NK-92 treated with Interleukin-12 subunit alpha and Interleukin-12 subunit beta, amount 100 ng/mL, for 24 hours (cell line): ENCODE measurements around the gene BCAS4.
"Not testable (repeated sequence)": the region's sequence is repeated elsewhere in the genome, so short reads cannot be mapped to it uniquely, and the experiment has no call there.

Experiments
- DNase-seq: peaks from one replicate; lab custom pipeline; 2025; lab: John Stamatoyannopoulos, UW

Gene BCAS4

DNA sequence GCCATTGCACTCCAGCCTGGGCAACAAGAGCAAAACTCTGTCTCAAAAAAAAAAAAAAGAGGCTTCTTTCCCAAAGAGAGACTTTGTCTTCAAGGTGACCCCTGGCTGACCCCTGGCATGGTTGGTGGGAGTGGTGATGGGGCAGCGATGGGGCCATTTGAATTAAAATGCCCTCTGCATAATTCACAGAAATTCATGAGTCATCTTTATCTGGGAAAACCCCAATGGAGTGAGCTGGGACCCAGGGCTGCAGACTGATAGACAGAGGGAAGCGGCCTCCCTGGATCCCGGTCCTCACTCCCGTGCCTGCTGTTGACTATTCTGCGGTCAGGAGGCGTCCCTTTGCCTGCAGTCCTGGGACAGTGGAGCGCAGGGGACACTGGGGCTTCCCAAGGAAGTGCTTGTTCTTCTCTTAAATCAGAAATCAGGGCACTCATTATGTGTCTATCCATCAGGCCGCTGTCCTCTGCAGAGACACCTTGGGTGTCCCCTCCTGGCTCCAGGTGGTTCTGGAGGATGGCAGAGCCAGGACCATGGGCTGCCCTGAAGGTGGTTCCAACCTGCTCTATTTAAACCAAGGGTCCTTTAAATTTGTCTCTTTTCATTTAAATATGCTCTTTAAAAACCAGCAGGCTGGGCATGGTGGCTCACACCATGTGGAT is 23.3 kb upstream of the BCAS4 start:
- DNase-seq, result not testable (repeated sequence)

DNA sequence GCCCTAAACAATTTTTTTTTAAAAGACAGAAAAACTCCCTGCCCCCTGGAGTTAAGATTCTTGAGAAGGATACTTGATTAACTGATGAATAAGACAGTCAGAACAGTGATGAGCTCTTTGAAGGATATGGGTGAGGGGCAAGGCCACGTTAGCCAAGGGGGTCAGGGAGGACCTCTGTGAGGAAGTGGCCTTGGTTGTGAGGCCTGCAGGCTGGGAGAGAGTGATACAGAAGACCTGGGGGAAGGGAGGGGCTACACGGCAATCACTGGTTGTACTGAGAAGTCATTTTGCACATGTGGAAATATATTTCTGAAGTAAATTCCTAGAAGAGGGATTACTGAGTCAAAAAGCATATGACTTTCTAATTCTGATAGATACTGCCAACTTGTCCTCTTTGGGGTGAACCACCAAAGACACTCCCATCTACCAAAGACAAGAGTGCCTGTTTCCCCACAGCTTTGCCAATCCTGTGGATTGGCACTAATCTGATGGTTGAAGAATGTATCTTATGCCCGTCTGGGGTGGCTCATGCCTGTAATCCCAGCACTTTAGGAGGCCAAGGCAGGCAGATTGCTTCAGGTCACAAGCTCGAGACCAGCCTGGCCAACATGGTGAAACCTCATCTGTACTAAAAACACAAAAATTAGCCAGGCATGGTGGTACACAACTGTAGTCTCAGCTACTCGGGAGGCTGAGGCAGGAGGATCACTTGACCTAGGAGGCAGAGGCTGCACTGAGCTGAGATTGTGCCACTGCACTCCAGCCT is 22.3 kb upstream of the BCAS4 start:
- no peak for DNase-seq

DNA sequence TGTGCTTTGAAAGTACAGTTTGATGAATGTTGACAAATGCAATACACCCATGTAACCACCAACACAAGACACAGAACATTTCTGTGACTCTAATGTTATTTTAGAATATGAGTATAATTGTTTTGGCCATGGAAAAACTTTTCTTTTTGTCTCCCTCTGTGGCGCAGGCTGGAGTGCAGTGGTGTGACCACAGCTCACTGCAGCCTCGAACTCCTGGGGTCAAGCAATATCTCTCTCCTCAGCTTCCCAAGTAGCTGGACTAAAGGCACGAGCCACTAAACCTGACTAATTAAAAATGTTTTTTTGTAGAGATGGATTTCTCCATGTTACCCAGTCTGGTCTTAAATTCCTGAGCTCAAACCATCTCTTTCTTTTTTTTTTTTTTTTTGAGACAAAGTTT is 20.3 kb upstream of the BCAS4 start:
- no peak for DNase-seq

DNA sequence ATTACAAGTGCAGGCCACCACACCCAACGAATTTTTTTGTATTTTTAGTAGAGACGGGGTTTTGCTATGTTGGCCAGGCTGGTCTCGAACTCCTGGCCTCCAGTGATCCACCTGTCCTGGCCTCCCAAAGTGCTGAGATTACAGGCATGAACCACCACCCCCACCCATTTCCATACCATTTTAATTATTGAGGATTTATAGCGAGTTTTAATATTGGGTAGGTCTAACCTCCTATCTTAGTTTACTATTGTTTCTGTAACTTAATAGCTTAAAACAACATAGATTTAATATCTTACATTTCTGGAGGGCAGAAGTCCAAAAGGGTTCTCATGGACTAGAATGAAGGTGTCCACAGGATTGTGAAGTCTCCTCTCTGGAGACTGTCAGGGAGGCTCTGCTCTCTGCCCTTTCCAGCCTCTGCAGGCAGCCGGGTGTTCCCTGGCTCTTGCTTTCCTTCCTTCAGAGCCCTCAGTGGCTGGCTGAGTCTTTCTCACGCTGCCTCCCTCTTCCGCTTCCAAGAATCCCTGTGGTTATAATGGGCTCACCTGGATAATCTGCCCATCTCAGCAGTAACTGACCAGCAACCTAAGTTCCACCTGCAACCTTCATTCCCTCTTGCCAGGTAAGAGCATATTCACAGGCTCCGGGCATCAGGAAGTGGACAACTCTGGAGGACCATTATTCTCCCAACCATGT is 18.6 kb upstream of the BCAS4 start:
- no peak for DNase-seq

DNA sequence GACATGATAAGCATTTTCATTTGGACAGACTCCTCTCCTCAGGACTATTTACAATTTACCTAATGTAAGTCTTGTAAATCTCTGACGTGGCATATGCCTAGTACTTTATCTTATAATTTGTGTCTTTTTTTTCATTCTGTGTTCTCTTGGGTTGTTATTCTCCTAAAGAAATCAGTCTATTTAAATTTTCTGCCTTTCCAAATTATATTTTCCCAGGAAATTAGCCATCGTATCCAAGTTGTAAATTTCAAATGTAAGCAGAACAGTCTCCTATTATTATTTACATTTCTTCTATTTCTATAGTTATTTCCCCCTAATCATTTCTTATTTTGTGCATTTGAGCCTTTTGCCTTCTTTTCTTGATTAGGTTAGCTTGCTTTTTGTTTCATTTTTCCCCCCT is 17.5 kb upstream of the BCAS4 start:
- DNase-seq, result no peak

DNA sequence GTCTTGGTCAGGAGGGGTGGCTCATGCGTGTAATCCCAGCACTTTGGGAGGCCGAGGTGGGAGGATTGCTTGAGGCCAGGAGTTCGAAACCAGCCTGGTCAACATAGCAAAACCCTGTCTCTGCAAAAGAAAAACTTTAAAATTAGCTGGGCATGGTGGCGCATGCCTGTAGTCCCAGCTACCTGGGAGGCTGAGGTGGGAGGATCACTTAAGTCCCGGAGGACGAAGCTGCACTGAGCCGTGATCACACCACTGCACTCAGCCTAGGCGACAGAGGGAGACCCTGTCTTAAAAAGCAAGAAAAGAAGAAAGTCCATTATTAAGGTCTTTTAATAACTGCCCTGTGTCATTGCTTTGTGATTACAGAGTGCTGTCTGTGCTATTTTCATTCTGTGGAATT is 15.9 kb upstream of the BCAS4 start:
- not testable (repeated sequence) for DNase-seq

DNA sequence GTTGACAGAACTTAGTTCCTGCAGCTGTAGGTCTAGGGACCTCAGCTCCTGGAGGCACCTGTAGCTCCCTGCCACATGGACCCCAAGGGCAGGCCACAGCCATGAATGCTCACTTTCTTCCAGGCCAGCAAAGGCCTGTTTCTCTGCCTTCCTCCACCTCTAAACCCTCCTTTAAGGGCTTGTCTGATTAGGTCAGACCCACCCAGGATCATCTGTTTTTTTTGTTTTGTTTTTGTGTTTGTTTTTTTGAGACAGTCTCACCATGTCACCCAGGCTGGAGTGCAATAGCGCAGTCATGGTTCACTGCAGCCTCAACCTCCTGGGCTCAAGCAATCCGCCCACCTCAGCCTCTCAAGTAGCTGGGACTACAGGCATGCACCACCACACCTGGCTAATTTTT is 11.5 kb upstream of the BCAS4 start:
- no peak for DNase-seq

DNA sequence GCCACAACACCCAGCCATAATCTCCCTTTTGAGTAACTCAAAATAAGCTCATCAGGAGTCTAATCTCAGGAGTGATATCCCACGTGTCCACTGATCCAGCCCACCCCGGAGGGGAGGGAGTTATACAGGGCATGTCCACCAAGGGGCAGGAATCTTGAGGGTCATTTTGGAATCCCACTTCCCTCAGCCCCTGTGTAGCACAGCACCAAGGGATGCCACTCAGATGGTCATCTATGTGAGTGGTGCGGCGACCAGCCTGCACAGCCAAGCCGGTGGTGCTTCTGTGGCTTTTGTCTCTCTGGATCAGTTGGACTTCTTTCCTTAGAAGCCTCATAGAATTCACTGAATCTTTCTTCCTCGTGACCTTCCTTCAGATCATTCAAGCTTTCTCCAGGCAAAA is 11.0 kb upstream of the BCAS4 start:
- no peak for DNase-seq

DNA sequence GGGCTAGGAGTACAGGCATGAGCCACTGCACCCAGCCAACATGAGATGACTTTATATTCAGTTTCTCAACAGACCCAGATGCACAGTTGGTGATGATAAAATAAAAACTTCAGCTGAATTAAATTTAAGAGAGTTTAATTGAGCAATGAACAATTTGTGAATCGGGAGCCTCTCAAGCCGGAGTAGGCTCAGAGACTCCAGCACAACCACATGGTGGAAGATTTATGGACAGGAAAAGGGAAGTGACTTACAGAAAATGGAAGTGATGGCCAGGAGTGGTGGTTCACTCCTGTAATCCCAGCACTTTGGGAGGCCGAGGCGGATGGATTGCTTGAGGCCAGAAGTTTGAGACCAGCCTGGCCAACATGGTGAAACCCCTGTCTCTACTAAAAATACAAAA is 10.4 kb upstream of the BCAS4 start:
- no peak for DNase-seq

DNA sequence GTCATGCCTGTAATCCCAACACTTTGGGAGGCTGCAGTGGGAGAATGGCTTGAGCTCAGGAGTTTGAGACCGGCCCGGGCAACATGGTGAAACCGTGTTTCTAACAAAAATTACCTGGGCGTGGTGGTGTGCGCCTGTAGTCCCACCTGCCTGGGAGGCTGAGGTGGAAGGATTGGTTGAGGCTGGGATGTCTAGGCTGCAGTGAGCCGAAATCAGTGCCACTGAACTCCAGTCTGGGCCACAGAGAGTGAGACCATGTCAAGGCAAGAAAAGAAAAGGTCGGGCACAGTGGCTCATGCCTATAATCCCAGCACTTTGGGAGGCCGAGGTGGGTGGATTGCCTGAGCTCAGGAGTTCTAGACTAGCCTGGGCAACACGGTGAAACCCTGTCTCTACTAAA is 8.2 kb upstream of the BCAS4 start:
- DNase-seq, result no peak

DNA sequence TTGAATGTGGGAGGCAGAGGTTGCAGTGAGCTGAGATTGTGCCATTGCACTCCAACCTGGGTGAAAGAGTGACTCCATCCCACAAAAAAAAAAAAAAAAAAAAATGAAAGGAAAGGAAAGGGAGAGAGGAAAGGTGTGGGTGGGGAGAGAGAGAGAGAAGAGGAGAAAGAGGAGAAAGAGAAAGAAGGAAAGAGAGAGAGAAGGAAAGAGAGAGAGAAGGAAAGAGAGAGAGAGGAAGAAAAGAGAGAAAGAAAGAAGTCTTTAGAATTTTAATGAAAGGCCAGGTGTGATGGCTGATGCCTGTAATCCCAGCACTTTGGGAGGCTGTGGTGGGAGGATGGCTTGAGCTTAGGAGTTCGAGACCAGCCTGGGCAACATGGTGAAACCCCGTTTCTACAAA is 7.7 kb upstream of the BCAS4 start:
- no peak for DNase-seq

DNA sequence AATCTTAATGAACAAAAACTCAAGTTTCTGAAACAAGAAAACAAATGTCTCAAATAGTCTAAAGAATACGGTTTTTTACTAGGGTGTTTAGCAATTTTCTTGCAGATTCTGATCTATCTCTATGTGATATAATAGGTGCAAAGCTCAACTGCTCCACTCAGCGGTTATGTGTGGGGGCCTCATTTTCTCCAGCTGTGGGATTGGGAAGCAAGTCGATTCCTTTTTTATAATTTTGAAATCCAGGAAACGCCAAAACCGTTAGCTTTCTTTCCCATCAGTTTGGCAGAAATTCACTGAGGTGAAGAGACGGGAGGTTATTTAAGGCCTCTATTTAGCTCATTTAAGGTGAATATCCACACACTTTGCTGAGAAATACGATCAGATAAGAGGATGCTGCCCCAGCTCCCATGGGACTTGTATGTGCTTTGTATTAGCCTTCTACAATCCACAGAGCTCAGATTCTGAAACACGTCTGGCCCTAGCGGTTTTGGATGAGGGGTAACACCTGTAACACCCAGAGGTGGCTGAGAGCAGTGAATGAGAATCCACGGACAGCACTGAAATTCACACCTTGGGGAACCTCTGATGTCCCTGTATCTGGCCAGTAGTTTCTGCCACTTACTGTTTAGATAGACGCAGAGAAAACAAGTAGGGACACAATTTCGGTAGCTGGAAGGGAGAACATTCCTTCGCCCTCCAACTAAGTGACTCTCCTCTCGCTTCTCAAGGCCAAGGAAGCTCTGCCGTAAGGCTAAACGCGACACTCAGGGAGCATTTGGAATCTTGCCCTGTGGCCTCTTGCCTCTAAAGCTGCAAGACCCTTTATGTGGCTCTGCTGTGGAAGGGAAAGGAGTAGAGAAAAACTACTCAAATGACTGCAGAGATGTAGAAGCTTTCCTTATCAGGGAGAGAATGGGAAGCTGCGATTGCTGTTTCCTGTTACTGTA is 6.5 kb upstream of the BCAS4 start:
- no peak for DNase-seq

DNA sequence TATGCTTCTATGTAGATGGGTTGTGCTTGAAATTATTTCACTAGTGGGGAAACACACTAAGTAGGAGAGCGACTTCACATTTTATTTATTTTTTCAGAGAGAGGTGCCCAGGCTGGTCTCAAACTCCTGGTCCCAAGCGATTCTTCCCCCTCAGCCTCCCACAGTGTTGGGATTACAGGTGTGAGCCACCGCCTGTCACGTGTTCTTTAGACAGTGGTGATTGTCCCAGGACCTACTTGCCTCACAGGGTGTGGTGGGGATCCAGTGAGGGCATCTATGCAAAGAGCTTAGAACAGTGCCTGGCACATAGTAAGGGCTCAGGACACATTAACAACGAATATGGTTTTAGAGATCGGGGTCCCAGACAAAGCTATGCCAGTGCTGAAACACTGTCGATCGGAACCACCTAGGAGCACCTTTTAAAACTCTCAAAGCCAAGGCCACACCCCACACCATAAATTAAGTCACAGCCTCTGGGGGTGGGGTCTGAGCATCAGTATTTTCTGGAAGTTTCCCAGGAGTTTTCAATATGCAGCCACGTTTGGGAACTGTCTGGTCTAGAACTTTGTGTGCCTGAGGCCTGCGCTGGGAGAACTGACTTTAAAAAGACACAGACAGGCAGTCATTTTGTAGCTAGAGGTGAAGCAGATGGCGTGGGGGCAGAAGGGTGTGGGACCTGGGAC is 4.8 kb upstream of the BCAS4 start:
- DNase-seq, result no peak

DNA sequence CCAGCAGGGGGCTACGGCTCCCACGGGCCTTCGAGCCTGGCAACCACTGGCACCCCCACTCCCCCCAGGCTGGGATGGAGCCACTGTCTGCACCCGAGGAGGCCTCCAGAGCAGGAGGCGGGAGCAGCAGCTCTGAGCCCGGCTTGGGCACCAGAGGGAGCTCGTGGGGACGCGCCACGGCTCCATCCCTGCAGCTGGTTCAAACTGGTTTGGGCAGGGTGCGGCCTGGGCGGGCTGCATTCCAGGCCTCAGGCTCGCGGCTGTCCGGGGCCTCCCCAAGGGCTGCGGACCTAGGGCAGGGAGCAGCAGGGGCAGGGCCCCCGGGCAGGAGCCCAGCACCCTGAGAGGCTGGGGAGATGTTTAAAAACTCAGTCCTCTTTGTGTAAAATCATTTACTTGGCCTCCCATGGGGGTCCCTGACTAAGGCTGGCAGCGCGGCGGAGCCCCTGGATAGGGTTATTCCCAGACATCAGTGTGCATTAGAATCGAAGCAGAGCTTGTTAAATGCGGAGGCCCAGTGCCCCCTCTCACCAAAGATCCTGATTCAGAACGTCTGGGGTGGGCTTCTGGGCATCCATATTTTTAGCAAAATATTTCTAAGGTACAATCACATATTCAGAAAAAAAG is 4.1 kb upstream of the BCAS4 start:
- DNase-seq, result peak; percentile 59

DNA sequence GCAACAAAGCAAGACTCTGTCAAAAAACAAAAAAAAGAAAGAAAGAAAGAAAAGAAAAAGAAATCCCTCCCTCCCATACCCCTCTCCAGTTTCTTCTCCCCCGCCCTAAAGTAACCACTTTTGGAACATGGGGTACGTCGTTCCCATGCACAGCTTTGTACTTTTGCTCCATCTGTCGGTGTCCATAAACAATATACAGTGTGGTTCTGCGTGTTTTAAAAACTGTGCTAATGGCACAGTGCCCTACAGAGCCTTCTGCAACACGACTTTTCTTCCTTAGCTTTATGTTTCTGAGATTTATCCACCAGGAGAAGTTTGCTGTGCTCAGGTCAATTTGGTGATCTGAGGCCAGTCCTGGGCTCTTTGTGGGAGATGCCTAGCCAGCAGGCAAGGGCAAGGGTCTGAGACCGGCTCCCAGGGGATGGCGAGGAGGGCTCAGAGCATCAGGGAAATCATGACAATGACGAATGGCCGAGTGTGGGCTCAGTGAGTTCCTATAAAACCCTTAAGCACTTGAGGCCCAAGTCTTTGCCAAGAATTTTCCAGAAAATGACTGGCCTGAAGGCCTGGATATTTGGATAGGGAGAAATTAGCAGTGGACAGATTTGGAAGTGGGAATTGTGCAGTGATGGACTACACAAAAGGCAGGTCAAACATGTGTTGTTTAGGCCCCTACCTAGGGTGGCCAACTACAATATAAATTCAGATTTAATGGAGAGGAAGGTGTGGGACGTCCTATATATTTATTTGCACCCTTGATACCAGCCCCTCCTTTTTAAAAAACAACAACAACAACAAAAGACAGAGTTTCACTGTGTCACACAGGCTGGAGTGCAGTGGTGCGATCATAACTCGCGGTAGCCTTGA is 1.9 kb upstream of the BCAS4 start:
- DNase-seq, result no peak

DNA sequence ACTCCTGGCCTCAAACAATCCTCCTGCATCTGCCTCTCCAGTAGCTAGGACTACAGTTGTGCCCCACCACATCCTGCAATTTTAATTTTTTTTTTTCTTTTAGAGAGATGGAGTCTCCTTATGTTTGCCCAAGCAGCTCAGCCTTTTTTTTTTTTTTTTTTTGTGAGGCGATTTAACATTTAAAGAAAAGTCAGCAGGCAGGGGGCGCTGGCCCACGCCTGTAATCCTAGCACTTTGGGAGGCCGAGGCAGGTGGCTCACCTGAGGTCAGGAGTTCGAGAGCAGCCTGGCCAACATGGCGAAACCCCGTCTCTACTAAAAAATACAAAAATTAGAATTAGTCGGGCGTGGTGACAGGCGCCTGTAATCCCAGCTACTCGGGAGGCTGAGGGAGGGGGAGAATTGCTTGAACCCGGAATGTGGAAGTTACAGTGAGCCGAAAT is 1.3 kb upstream of the BCAS4 start:
- not testable (repeated sequence) for DNase-seq

DNA sequence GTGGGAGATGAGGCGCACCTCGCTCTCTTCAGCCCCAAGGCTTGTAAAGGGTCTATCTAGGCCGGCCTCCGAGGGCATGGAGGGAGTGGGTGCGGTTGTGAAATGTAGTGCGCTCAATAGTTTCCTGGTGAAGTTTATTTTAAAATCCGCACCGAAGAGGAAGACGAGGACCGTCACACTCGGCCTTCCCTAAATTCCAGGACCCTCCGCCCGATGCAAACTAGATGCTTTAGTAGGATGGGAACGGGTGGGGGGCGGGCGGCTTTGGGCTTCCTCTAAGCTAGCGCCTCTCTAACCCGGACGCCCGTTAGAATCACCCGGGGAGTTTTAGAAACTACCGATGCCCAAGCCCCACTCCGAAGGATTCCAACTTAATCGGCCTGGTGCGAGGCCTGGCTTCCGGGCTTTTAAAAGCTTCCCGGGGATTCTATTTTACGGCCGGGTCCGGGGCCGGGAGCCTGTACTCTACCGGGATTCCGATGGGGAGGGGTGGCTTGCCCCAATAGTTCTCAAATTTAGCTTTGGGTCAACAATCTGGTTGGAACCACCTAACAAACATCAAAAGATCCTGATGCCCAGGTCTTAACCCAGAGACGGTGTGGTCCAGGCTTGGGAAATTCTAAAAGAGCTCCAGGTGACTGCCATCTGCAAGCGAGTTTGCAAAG is 548 bp upstream of the BCAS4 start:
- no peak for DNase-seq

DNA sequence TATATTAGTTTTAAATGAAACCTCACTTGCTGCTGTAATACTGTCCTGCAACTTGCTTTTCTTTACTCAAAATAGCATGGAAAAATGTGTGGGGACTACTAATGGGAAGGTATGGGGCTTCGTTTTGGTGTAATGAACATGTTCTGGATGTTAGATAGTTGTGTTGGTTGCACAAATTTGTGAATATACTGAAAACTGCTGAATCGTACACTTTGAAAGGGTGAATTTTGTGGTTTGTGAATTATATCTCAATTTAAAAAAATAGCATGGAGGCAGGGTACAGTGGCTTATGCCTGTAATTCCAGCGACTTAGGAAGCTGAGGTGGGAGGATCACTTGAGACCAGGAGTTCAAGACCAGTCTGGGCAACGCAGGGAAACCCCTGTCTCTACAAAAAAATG is 2.3 kb downstream of the BCAS4 start:
- no peak for DNase-seq

DNA sequence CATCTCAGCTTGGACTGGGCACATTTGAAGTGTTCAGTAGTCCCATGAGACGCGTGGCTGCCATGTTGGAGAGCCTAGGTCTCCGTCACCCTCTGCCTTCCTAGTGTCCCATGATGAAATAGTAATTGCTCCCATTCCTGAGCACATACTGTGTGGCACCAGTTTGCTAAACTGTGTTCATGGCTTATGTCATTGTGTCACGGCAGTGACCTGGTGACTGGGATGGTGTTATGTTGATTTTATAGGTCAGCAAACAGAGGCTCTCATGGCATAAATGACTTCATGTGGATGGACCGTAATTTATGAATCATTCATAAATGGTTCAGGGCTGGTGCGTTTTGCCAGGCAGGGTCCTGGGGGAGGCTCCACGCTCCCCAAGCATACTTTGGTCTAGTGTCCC is 3.8 kb downstream of the BCAS4 start:
- DNase-seq, result no peak
